GM04504 (cell line): ENCODE measurements around the gene CCDC171.

Source experiments
- DNase-seq: peaks from one replicate; pipeline ENCODE4 v3.0.0-alpha.2; 2012; ENCODE audit warnings: low read depth

The CCDC171 gene

GRCh38 chr9:15882883-15883282 lies 330.0 kb downstream of the CCDC171 start:
- no peak for DNase-seq

GRCh38 chr9:15885464-15885863 lies 332.6 kb downstream of the CCDC171 start:
- DNase-seq, result no peak

GRCh38 chr9:15889555-15889954 lies 336.7 kb downstream of the CCDC171 start:
- DNase-seq, result peak; percentile 11

- DNase-seq, result no peak
Observed at GRCh38 chr9:15901572-15901971, 348.7 kb downstream of the CCDC171 start.

GRCh38 chr9:15909297-15909696 lies 356.5 kb downstream of the CCDC171 start:
- DNase-seq, result no peak

GRCh38 chr9:15915711-15916110 lies 362.9 kb downstream of the CCDC171 start:
- DNase-seq, result no peak

GRCh38 chr9:15927161-15927560 lies 374.3 kb downstream of the CCDC171 start:
- no peak for DNase-seq

- peak; percentile 9 for DNase-seq
Observed at GRCh38 chr9:15935661-15936305, 382.9 kb downstream of the CCDC171 start.

GRCh38 chr9:15936306-15936921 lies 383.6 kb downstream of the CCDC171 start:
- DNase-seq, result peak; percentile 52

- DNase-seq, result no peak
Observed at GRCh38 chr9:15942831-15943424, 390.1 kb downstream of the CCDC171 start.

GRCh38 chr9:15944341-15944740 lies 391.5 kb downstream of the CCDC171 start:
- DNase-seq, result no peak

- no peak for DNase-seq
Observed at GRCh38 chr9:15959663-15960062, 406.8 kb downstream of the CCDC171 start.

GRCh38 chr9:15961217-15961616 lies 408.4 kb downstream of the CCDC171 start:
- no peak for DNase-seq

GRCh38 chr9:15965246-15965745 lies 412.5 kb downstream of the CCDC171 start:
- DNase-seq, result no peak

GRCh38 chr9:15966471-15966870 lies 413.6 kb downstream of the CCDC171 start:
- no peak for DNase-seq

GRCh38 chr9:15967068-15967467 lies 414.2 kb downstream of the CCDC171 start:
- no peak for DNase-seq

GRCh38 chr9:15972760-15973159 lies 419.9 kb downstream of the CCDC171 start:
- no peak for DNase-seq

- DNase-seq, result no peak
Observed at GRCh38 chr9:15975101-15975778, 422.4 kb downstream of the CCDC171 start.

- DNase-seq, result no peak
Observed at GRCh38 chr9:15977438-15977837, 424.6 kb downstream of the CCDC171 start.

- no peak for DNase-seq
Observed at GRCh38 chr9:15982182-15982581, 429.3 kb downstream of the CCDC171 start.

- peak; percentile 88 for DNase-seq
Observed at GRCh38 chr9:15999422-16000339, 446.8 kb downstream of the CCDC171 start.

GRCh38 chr9:16000811-16001210 lies 448.0 kb downstream of the CCDC171 start:
- no peak for DNase-seq
